HCT116 (cell line): ENCODE results near the gene ZNF320. TPM values are rescaled to one million over a fixed set of nuclear protein-coding genes. Genes with fewer than 3 reads are reported as not detected.

Experiments used
- ATAC-seq: fragments of 200-7000 bp; cut with Tn5 transposase; 2 replicates; pipeline ENCODE4 v1.9.1; 2020; ENCODE audit warnings: mild to moderate bottlenecking, moderate library complexity
- BruUV-seq: library from RNA; stranded (reverse); fragments of 400-500 nt; replicated peaks from 2 replicates; lab custom pipeline; 2021; lab: Mats Ljungman, UMichigan
- CTCF ChIA-PET: fragments of 300-600 bp; sonication (Branson Sonifier 250); formaldehyde crosslinking; loops from one replicate; lab custom pipeline; 2021; ENCODE audit warnings: antibody characterized with exemption; lab: Charles Lee
- POLR2A ChIA-PET: fragments of 300-600, 350-600 bp; sonication (Branson Sonifier 250); formaldehyde crosslinking; loops from one replicate; lab custom pipeline; 2021; ENCODE audit warnings: antibody characterized with exemption; lab: Charles Lee
- RAD21 ChIA-PET, 2 experiments: fragments of 300-600 bp; sonication (Branson Sonifier 250); formaldehyde crosslinking; loops; one replicate each; lab custom pipeline; 2023; ENCODE audit warnings: low total read pairs in 2 of 2; ENCODE audit not compliant: uncharacterized antibody in 2 of 2, unreplicated experiment in 2 of 2, low non-redundant PET in 1 of 2; lab: Charles Lee
- DNase-seq: peaks from one replicate; pipeline ENCODE4 v3.0.0-alpha.2; 2010; ENCODE audit warnings: low read depth, low spot score
- H2AFZ ChIP-seq: fragments of 200-600 bp; shearing (Covaris generic), sonication (generic); 2 replicates; pipeline ENCODE4 v1.6.1; 2017; ENCODE audit warnings: low read depth, mixed run types, mixed read lengths, antibody characterized with exemption, low read length; ENCODE audit not compliant: poor library complexity, severe bottlenecking
- H3K27ac ChIP-seq: 2 replicates; pipeline ENCODE4 v1.5.1; 2012; ENCODE audit warnings: low read depth, low read length
- H3K27me3 ChIP-seq: fragments of 200-600 bp; sonication (generic); 2 replicates; pipeline ENCODE4 v1.6.1; 2016; ENCODE audit warnings: mixed run types, low read length, mixed read lengths; ENCODE audit not compliant: insufficient read depth
- H3K36me3 ChIP-seq, 2 experiments: fragments of 200-500 bp in 1 of 2; fragments of 200-600 bp in 1 of 2; sonication (Bioruptor generic) in 1 of 2; sonication (generic) in 1 of 2; 2 replicates each; pipeline versions ENCODE4 v1.5.1 to v1.6.1; 2014 to 2016; ENCODE audit warnings: low read length in 2 of 2, inconsistent platforms in 1 of 2, mixed read lengths in 1 of 2, mixed run types in 1 of 2; ENCODE audit not compliant: insufficient read depth in 2 of 2, control insufficient read depth in 1 of 2
- H3K4me1 ChIP-seq, 2 experiments: fragments of 200-600 bp in 1 of 2; sonication (generic) in 1 of 2; 2 replicates each; pipeline versions ENCODE4 v1.5.1 to v1.6.1; 2012 to 2017; ENCODE audit warnings: low read length in 2 of 2, inconsistent platforms in 1 of 2, mild to moderate bottlenecking in 1 of 2, mixed read lengths in 1 of 2, mixed run types in 1 of 2, moderate library complexity in 1 of 2; ENCODE audit not compliant: insufficient read depth in 2 of 2, control insufficient read depth in 1 of 2
- H3K4me2 ChIP-seq: fragments of 200-600 bp; sonication (generic); 2 replicates; pipeline ENCODE4 v1.6.1; 2017; ENCODE audit warnings: mixed run types, low read length, mixed read lengths
- H3K4me3 ChIP-seq, 2 experiments: fragments of 200-600 bp in 1 of 2; sonication (generic) in 1 of 2; replicated peaks in 1 of 2; 2 replicates each; pipeline ENCODE4 v1.5.1; 2011 to 2016; ENCODE audit warnings: low read length in 2 of 2, control low read depth in 1 of 2, low read depth in 1 of 2, mild to moderate bottlenecking in 1 of 2, mixed read lengths in 1 of 2, mixed run types in 1 of 2
- H3K79me2 ChIP-seq: fragments of 200-600 bp; sonication (generic); 2 replicates; pipeline ENCODE4 v1.6.1; 2017; ENCODE audit warnings: mild to moderate bottlenecking, mixed run types, low read length, moderate library complexity, mixed read lengths; ENCODE audit not compliant: insufficient read depth
- H3K9ac ChIP-seq: fragments of 200-600 bp; sonication (generic); 2 replicates; pipeline ENCODE4 v1.6.1; 2016; ENCODE audit warnings: low read length, mixed read lengths
- H3K9me2 ChIP-seq: fragments of 200-600 bp; sonication (generic), shearing (Covaris generic); 2 replicates; pipeline ENCODE4 v1.6.1; 2017; ENCODE audit warnings: mixed run types, mild to moderate bottlenecking, moderate library complexity; ENCODE audit not compliant: insufficient read depth
- H3K9me3 ChIP-seq, 2 experiments: fragments of 200-500 bp in 1 of 2; fragments of 200-600 bp in 1 of 2; sonication (Bioruptor generic) in 1 of 2; sonication (generic) in 1 of 2; 2 replicates each; pipeline ENCODE4 v1.6.1; 2014 to 2017; ENCODE audit warnings: low read length in 2 of 2, mixed read lengths in 2 of 2, inconsistent platforms in 1 of 2, low read depth in 1 of 2, mild to moderate bottlenecking in 1 of 2, mixed run types in 1 of 2, moderate library complexity in 1 of 2; ENCODE audit not compliant: control insufficient read depth in 1 of 2, insufficient read depth in 1 of 2
- H4K20me1 ChIP-seq: fragments of 200-600 bp; sonication (generic), shearing (Covaris generic); 2 replicates; pipeline ENCODE4 v1.6.1; 2017; ENCODE audit warnings: mixed run types, mild to moderate bottlenecking, moderate library complexity; ENCODE audit not compliant: insufficient read depth
- EGR1 ChIP-seq: IDR thresholded peaks from 2 replicates; pipeline ENCODE4 v1.6.1; 2012; ENCODE audit warnings: low read depth
- EZH2 ChIP-seq: fragments of 200-600 bp; sonication (generic); IDR thresholded peaks from 2 replicates; pipeline ENCODE4 v1.6.1; 2017; ENCODE audit warnings: antibody characterized with exemption, mixed run types
- RAD21 ChIP-seq: IDR thresholded peaks from 2 replicates; pipeline ENCODE4 v1.6.1; 2012; ENCODE audit warnings: low read depth, mild to moderate bottlenecking
- SP1 ChIP-seq: IDR thresholded peaks from 2 replicates; pipeline ENCODE4 v1.6.1; 2012; ENCODE audit warnings: low read depth
- YY1 ChIP-seq: IDR thresholded peaks from 2 replicates; pipeline ENCODE4 v1.6.1; 2011; ENCODE audit warnings: low read length, low read depth, moderate library complexity, mild to moderate bottlenecking; ENCODE audit not compliant: insufficient replicate concordance; ENCODE audit errors: extremely low read depth
- intact Hi-C: fragments of 100-400 bp; cut with micrococcal nuclease; formaldehyde crosslinking; loops from 2 replicates; pipeline ENCODE4 v1.10.0; 2022
- total RNA-seq: library from RNA; stranded (reverse); gene quantifications from one replicate; pipeline ENCODE4 v1.2.1, GENCODE V29; 2021; ENCODE audit not compliant: unreplicated experiment
- TF ChIP-seq, protein P1 (sequence below): IDR thresholded peaks from 2 replicates; pipeline ENCODE4 v1.6.1; 2011; ENCODE audit warnings: mild to moderate bottlenecking, low read length, moderate library complexity; ENCODE audit not compliant: insufficient replicate concordance; ENCODE audit errors: extremely low read depth
- TF ChIP-seq, protein P2 (sequence below): IDR thresholded peaks from 2 replicates; pipeline ENCODE4 v1.6.1; 2012; ENCODE audit warnings: low read depth
- TF ChIP-seq, protein P3 (sequence below), 3 experiments: fragments of 200-600 bp in 1 of 3; sonication (generic) in 1 of 3; IDR thresholded peaks in 2 of 3; conservative IDR thresholded peaks in 1 of 3; 2 replicates each; pipeline ENCODE4 v1.5.1; 2012 to 2017; ENCODE audit warnings: low read depth in 2 of 3, low read length in 2 of 3, antibody characterized with exemption in 1 of 3, borderline replicate concordance in 1 of 3, control low read depth in 1 of 3, mild to moderate bottlenecking in 1 of 3, mixed read lengths in 1 of 3, mixed run types in 1 of 3, moderate library complexity in 1 of 3; ENCODE audit not compliant: insufficient read depth in 1 of 3
- TF ChIP-seq, protein P4 (sequence below): IDR thresholded peaks from 2 replicates; pipeline ENCODE4 v1.6.1; 2012

ZNF320 gene
- total RNA-seq, 1 experiment from 2014 or later: 9.2 TPM

DNA sequence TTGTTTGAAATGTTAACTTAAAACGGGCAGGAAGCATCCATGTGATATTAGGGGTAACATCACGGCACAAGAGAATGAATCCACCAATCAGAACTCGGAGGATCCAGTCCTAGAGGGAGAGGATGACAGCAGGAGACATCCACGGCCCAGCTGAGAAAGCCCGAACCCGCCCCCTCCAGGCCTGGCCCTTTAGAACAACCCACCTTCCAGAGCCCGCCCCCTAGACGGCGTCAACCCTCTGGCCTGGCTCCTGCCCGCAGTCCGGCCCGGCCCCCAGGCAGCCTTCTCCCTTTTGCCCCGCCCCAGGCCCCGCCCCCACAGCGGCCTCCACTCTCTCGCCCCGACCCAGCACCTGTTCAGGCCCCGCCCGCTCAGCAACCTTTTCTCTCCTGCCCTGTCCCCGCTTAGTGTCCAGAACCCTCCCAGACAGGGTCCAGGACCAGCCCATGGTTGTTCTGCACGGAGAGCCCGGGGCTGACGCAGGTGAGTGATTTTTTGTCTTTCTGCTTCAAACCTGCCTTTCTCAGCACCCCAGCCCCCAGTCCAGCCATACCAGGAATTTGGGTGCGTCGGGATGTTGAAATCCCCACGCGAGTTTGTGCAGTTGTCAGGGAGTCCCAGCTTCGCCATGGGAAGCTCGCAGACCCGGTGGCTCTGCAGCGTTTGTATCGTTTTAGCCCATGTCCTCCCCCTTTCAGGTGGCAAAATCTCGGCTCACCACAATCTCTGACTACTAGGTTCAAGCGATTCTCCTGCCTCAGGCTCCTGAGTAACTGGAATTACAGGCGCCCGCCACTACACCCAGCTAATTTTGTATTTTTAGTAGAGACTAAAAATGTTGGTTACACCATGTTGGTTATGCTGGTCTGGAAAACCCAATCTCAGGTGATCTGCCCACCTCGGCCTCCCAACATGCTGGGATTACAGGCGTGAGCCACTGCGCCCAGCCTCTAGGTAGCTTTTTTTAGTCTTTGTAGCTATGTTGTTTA is 49.2 kb upstream of the ZNF320 start:
- CTCF ChIA-PET: no interaction called here
- TF ChIP-seq EGR1 (no peak), YY1 (no peak), RAD21 (no peak), EZH2 (no peak), SP1 (no peak)
- TF ChIP-seq, protein P1, sequence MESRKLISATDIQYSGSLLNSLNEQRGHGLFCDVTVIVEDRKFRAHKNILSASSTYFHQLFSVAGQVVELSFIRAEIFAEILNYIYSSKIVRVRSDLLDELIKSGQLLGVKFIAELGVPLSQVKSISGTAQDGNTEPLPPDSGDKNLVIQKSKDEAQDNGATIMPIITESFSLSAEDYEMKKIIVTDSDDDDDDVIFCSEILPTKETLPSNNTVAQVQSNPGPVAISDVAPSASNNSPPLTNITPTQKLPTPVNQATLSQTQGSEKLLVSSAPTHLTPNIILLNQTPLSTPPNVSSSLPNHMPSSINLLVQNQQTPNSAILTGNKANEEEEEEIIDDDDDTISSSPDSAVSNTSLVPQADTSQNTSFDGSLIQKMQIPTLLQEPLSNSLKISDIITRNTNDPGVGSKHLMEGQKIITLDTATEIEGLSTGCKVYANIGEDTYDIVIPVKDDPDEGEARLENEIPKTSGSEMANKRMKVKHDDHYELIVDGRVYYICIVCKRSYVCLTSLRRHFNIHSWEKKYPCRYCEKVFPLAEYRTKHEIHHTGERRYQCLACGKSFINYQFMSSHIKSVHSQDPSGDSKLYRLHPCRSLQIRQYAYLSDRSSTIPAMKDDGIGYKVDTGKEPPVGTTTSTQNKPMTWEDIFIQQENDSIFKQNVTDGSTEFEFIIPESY: no peak
- TF ChIP-seq, protein P2, sequence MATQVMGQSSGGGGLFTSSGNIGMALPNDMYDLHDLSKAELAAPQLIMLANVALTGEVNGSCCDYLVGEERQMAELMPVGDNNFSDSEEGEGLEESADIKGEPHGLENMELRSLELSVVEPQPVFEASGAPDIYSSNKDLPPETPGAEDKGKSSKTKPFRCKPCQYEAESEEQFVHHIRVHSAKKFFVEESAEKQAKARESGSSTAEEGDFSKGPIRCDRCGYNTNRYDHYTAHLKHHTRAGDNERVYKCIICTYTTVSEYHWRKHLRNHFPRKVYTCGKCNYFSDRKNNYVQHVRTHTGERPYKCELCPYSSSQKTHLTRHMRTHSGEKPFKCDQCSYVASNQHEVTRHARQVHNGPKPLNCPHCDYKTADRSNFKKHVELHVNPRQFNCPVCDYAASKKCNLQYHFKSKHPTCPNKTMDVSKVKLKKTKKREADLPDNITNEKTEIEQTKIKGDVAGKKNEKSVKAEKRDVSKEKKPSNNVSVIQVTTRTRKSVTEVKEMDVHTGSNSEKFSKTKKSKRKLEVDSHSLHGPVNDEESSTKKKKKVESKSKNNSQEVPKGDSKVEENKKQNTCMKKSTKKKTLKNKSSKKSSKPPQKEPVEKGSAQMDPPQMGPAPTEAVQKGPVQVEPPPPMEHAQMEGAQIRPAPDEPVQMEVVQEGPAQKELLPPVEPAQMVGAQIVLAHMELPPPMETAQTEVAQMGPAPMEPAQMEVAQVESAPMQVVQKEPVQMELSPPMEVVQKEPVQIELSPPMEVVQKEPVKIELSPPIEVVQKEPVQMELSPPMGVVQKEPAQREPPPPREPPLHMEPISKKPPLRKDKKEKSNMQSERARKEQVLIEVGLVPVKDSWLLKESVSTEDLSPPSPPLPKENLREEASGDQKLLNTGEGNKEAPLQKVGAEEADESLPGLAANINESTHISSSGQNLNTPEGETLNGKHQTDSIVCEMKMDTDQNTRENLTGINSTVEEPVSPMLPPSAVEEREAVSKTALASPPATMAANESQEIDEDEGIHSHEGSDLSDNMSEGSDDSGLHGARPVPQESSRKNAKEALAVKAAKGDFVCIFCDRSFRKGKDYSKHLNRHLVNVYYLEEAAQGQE: no peak
- TF ChIP-seq, protein P3, sequence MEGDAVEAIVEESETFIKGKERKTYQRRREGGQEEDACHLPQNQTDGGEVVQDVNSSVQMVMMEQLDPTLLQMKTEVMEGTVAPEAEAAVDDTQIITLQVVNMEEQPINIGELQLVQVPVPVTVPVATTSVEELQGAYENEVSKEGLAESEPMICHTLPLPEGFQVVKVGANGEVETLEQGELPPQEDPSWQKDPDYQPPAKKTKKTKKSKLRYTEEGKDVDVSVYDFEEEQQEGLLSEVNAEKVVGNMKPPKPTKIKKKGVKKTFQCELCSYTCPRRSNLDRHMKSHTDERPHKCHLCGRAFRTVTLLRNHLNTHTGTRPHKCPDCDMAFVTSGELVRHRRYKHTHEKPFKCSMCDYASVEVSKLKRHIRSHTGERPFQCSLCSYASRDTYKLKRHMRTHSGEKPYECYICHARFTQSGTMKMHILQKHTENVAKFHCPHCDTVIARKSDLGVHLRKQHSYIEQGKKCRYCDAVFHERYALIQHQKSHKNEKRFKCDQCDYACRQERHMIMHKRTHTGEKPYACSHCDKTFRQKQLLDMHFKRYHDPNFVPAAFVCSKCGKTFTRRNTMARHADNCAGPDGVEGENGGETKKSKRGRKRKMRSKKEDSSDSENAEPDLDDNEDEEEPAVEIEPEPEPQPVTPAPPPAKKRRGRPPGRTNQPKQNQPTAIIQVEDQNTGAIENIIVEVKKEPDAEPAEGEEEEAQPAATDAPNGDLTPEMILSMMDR (IDR thresholded peaks at IDR 0.05 in 2 of 3, conservative IDR thresholded peaks at IDR 0.05 in 1 of 3; ENCODE audit: borderline replicate concordance in 1 of 3, insufficient read depth in 1 of 3, low read depth in 2 of 3, low read length in 2 of 3): no peak
- TF ChIP-seq, protein P4, sequence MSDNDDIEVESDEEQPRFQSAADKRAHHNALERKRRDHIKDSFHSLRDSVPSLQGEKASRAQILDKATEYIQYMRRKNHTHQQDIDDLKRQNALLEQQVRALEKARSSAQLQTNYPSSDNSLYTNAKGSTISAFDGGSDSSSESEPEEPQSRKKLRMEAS: no peak
- TF ChIP-seq, all 23 proteins: peak for 0
- H3K9me3 ChIP-seq: peaks cover 18 to 26% of the 10 kb centered on the region in 2 experiments; a peak in 2 of 4 replicates
- POLR2A ChIA-PET: no interaction called here
- no peak overlapping the region for H3K4me2 ChIP-seq
- no peak overlapping the region for H2AFZ ChIP-seq
- intact Hi-C loops: no loop called here
- no peak overlapping the region for H3K9ac ChIP-seq
- ATAC-seq (no peak), DNase-seq (no peak)
- no peak overlapping the region for H3K27ac ChIP-seq
- no peaks in the 10 kb centered on the region for H3K79me2 ChIP-seq
- no peaks in the 10 kb centered on the region for H3K9me2 ChIP-seq
- peaks cover 3 to 16% of the 10 kb centered on the region in 2 experiments; a peak in 3 of 4 replicates for H3K36me3 ChIP-seq
- H3K27me3 ChIP-seq: no peaks in the 10 kb centered on the region
- RAD21 ChIA-PET: no interaction called here
- no peaks in the 10 kb centered on the region for H4K20me1 ChIP-seq
- H3K4me1 ChIP-seq: peaks cover 2 to 8% of the 10 kb centered on the region in 2 experiments; a peak in 2 of 4 replicates
- H3K4me3 ChIP-seq: no peak overlapping the region
- BruUV-seq: no TSS peak
